OCI-LY3 (cell line): ENCODE results near the gene GRM8.

Experiments used
- H2AFZ ChIP-seq: fragments of 200-600, 300-600 bp; shearing (Covaris generic); 2 replicates; pipeline ENCODE4 v1.6.0; 2014; ENCODE audit warnings: antibody characterized with exemption, low read depth, low read length
- H3K27ac ChIP-seq: fragments of 200-600, 300-600 bp; sonication (generic); 2 replicates; pipeline ENCODE4 v1.5.1; 2014; ENCODE audit warnings: mild to moderate bottlenecking, low read length, moderate library complexity, mixed read lengths
- H3K27me3 ChIP-seq: fragments of 200-600, 300-600 bp; sonication (generic); 2 replicates; pipeline ENCODE4 v1.6.1; 2014; ENCODE audit warnings: low read depth, low read length, mixed read lengths
- H3K36me3 ChIP-seq: fragments of 200-600, 300-600 bp; sonication (generic); replicated peaks from 2 replicates; pipeline ENCODE3; 2014; ENCODE audit warnings: low read depth, low read length, mixed read lengths
- H3K4me1 ChIP-seq: fragments of 300-600, 200-600 bp; sonication (generic); 2 replicates; pipeline ENCODE4 v1.6.1; 2014; ENCODE audit warnings: low read length, mixed read lengths
- H3K4me2 ChIP-seq: fragments of 200-600, 300-600 bp; sonication (generic); 2 replicates; pipeline ENCODE4 v1.6.1; 2014; ENCODE audit warnings: low read length, mixed read lengths
- H3K4me3 ChIP-seq: fragments of 300-600, 200-600 bp; sonication (generic); 2 replicates; pipeline ENCODE4 v1.5.1; 2014; ENCODE audit warnings: antibody characterized with exemption, mild to moderate bottlenecking, low read length, moderate library complexity
- H3K79me2 ChIP-seq: fragments of 300-600, 200-600 bp; shearing (Covaris generic); 2 replicates; pipeline ENCODE4 v1.6.1; 2014; ENCODE audit warnings: mild to moderate bottlenecking, low read length, mixed read lengths
- H3K9ac ChIP-seq: fragments of 300-600, 200-600 bp; shearing (Covaris generic); 2 replicates; pipeline ENCODE4 v1.6.0; 2014; ENCODE audit warnings: mild to moderate bottlenecking, low read length, moderate library complexity
- H3K9me3 ChIP-seq: fragments of 200-600, 300-600 bp; shearing (Covaris generic); 2 replicates; pipeline ENCODE4 v1.6.1; 2014; ENCODE audit warnings: low read length, mixed read lengths; ENCODE audit not compliant: insufficient read depth
- H4K20me1 ChIP-seq: fragments of 200-600, 300-600 bp; sonication (generic); 2 replicates; pipeline ENCODE4 v1.6.1; 2016; ENCODE audit warnings: low read length, mixed read lengths; ENCODE audit not compliant: insufficient read depth
- EZH2phosphoT487 ChIP-seq: fragments of 200-600 bp; shearing (Covaris generic); IDR thresholded peaks from 2 replicates; pipeline ENCODE4 v1.6.1; 2018; ENCODE audit warnings: antibody characterized with exemption, mixed run types, low read depth
- TF ChIP-seq, protein P1 (sequence below): fragments of 200-600, 300-600 bp; sonication (generic); IDR thresholded peaks from 2 replicates; pipeline ENCODE4 v1.5.1; 2014; ENCODE audit warnings: antibody characterized with exemption, low read length, low read depth

GRM8 gene

GRCh38 chr7:127189074-127189473, 63.7 kb downstream of the GRM8 start:
- Histone ChIP-seq H3K36me3 (no peaks in the 10 kb centered on the region), H3K9ac (no peak overlapping the region), H3K79me2 (no peaks in the 10 kb centered on the region), H3K4me3 (no peak overlapping the region), H3K27ac (no peak overlapping the region), H3K4me1 (no peaks in the 10 kb centered on the region), H3K27me3 (no peaks in the 10 kb centered on the region), H3K4me2 (no peak overlapping the region), H3K9me3 (no peaks in the 10 kb centered on the region), H4K20me1 (no peaks in the 10 kb centered on the region), H2AFZ (no peak overlapping the region)
- TF ChIP-seq, protein P1, sequence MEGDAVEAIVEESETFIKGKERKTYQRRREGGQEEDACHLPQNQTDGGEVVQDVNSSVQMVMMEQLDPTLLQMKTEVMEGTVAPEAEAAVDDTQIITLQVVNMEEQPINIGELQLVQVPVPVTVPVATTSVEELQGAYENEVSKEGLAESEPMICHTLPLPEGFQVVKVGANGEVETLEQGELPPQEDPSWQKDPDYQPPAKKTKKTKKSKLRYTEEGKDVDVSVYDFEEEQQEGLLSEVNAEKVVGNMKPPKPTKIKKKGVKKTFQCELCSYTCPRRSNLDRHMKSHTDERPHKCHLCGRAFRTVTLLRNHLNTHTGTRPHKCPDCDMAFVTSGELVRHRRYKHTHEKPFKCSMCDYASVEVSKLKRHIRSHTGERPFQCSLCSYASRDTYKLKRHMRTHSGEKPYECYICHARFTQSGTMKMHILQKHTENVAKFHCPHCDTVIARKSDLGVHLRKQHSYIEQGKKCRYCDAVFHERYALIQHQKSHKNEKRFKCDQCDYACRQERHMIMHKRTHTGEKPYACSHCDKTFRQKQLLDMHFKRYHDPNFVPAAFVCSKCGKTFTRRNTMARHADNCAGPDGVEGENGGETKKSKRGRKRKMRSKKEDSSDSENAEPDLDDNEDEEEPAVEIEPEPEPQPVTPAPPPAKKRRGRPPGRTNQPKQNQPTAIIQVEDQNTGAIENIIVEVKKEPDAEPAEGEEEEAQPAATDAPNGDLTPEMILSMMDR, result no peak
- TF ChIP-seq EZH2phosphoT487, result no peak

DNA sequence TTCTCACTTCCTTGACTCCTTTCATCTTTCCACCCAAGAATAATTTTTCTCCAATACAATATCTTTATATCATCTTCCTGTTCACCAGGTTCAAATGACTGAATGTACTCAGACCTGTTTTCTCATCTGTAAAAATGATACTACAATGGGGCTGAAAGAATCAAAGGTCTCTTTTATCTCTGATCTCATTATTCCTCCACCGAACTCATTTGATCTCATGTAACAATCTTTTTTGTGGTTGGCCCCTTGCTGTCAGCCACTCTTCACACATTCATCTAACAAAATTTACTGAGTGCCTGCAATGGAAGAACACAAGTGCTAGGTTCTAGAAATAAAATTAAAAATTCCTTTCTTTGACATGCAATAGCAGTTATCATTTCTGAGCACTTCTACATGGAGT, 65.0 kb downstream of the GRM8 start:
- Histone ChIP-seq H3K4me3 (no peak overlapping the region), H3K27me3 (no peaks in the 10 kb centered on the region), H3K4me1 (no peaks in the 10 kb centered on the region), H3K9me3 (no peaks in the 10 kb centered on the region), H3K9ac (no peak overlapping the region), H4K20me1 (no peaks in the 10 kb centered on the region), H2AFZ (no peak overlapping the region), H3K4me2 (no peak overlapping the region), H3K79me2 (no peaks in the 10 kb centered on the region), H3K27ac (no peak overlapping the region), H3K36me3 (no peaks in the 10 kb centered on the region)
- TF ChIP-seq, protein P1, result no peak
- TF ChIP-seq EZH2phosphoT487, result no peak

DNA sequence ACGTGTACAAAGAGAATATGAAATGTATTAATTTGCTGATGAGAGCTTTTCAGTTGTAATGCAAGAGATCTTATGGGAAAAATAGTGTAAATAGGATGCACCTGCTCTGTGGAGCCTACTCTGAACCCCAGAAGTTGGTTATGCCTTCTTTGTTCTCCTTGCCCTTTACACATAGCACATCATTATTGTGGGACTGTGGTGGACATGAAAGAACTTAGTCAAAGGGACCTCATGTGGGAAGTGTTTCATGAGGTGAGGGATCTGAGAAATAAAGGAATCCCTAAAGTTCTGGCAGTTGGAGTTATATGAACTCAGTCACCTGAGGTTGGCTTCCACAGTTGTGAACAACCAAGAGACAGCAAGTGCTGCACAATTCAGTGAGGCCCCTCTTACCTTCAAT, 66.1 kb downstream of the GRM8 start:
- TF ChIP-seq, protein P1, result no peak
- TF ChIP-seq EZH2phosphoT487, result no peak
- no peaks in the 10 kb centered on the region for H3K4me1 ChIP-seq
- H2AFZ ChIP-seq, result no peak overlapping the region
- H3K9ac ChIP-seq, result no peak overlapping the region
- H3K27me3 ChIP-seq, result no peaks in the 10 kb centered on the region
- no peak overlapping the region for H3K27ac ChIP-seq
- H3K9me3 ChIP-seq, result no peaks in the 10 kb centered on the region
- H3K4me2 ChIP-seq, result no peak overlapping the region
- H3K79me2 ChIP-seq, result no peaks in the 10 kb centered on the region
- no peak overlapping the region for H3K4me3 ChIP-seq
- H3K36me3 ChIP-seq, result no peaks in the 10 kb centered on the region
- no peaks in the 10 kb centered on the region for H4K20me1 ChIP-seq

DNA sequence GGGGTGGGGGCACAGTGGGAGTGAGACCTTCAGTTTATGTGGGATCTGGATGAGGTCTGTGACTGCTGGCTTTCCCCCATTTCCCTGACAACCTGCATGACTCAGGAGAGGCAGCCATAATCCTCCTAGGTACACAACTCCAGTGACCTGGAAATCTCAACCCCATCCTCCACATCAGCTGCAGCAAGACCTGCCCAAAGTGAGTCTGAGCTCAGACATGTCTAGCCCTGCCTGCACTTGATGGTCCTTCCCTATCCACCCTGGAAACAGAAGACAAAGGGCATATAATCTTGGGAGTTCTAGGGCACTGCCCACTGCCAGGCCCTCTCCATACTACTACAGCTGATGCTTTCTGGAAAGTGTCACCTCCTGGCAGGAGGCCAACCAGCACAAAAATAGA, 75.6 kb downstream of the GRM8 start:
- Histone ChIP-seq H3K4me2 (no peak overlapping the region), H3K4me1 (no peaks in the 10 kb centered on the region), H3K4me3 (no peak overlapping the region), H2AFZ (no peak overlapping the region), H3K27ac (no peak overlapping the region), H3K79me2 (no peaks in the 10 kb centered on the region), H3K9ac (no peak overlapping the region), H3K9me3 (no peaks in the 10 kb centered on the region), H4K20me1 (no peaks in the 10 kb centered on the region), H3K36me3 (no peaks in the 10 kb centered on the region), H3K27me3 (no peaks in the 10 kb centered on the region)
- no peak for TF ChIP-seq EZH2phosphoT487
- TF ChIP-seq, protein P1, result no peak
